ENCODE data around the gene TRIP6.
A peak's percentile ranks its signal among the peaks of the same experiment; 100 is the strongest.
"Not testable (repeated sequence)": the region's sequence is repeated elsewhere in the genome, so short reads cannot be mapped to it uniquely, and the experiment has no call there.

The TRIP6 gene

GRCh38 chr7:100854146-100854895, 12.9 kb upstream of the TRIP6 start:
- H3K4me2 ChIP-seq (ENCODE audit: low read length) = 0 out of 2 replicates have a peak overlapping the region, but pooled peaks have one; percentile 11
- no peak for TF ChIP-seq EZH2phosphoT487 (IDR thresholded peaks at IDR 0.05; ENCODE audit: low read depth)
- TF ChIP-seq, protein P1, sequence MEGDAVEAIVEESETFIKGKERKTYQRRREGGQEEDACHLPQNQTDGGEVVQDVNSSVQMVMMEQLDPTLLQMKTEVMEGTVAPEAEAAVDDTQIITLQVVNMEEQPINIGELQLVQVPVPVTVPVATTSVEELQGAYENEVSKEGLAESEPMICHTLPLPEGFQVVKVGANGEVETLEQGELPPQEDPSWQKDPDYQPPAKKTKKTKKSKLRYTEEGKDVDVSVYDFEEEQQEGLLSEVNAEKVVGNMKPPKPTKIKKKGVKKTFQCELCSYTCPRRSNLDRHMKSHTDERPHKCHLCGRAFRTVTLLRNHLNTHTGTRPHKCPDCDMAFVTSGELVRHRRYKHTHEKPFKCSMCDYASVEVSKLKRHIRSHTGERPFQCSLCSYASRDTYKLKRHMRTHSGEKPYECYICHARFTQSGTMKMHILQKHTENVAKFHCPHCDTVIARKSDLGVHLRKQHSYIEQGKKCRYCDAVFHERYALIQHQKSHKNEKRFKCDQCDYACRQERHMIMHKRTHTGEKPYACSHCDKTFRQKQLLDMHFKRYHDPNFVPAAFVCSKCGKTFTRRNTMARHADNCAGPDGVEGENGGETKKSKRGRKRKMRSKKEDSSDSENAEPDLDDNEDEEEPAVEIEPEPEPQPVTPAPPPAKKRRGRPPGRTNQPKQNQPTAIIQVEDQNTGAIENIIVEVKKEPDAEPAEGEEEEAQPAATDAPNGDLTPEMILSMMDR (IDR thresholded peaks at IDR 0.05; ENCODE audit: low read depth, low read length) = no peak
- no peak overlapping the region for H3K9ac ChIP-seq (ENCODE audit: low read length)
- H3K27ac ChIP-seq (ENCODE audit: low read length) = no peak overlapping the region
- H3K27me3 ChIP-seq (ENCODE audit: low read depth, low read length) = no peaks in the 10 kb centered on the region
- peaks cover 16% of the 10 kb centered on the region for H3K79me2 ChIP-seq (ENCODE audit: low read length)
- no peaks in the 10 kb centered on the region for H3K9me3 ChIP-seq (ENCODE audit: insufficient read depth, low read length)
- H3K4me1 ChIP-seq (ENCODE audit: low read length) = peaks cover 10% of the 10 kb centered on the region; the same call in 1 of the 2 replicates
- no peaks in the 10 kb centered on the region for H3K36me3 ChIP-seq (replicated peaks; ENCODE audit: low read depth, low read length)
- no peak overlapping the region for H2AFZ ChIP-seq (ENCODE audit: low read depth, low read length)
- H3K4me3 ChIP-seq (ENCODE audit: low read length) = no peak overlapping the region
- 0 out of 2 replicates have a peak, but pooled peaks cover 2% of the 10 kb centered on the region for H4K20me1 ChIP-seq (ENCODE audit: insufficient read depth, low read length)

DNA sequence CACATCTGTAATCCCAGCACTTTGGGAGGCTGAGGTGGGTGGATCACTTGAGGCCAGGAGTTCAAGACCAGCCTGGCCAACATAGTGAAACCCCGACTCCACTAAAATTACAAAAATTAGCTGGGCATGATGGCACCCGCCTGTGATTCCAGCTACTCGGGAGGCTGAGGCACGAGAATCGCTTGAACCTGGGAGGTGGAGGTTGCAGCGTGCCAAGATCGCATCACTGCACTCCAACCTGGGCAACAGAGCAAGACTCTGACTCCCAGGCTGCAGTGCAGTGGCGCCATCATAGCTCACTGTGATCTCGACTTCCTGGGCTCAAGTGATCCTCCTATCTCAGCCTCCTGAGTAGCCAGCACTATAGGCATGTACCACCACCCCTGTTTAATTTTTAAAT, 12.3 kb upstream of the TRIP6 start:
- H3K36me3 ChIP-seq (replicated peaks; ENCODE audit: low read depth, low read length); H4K20me1 ChIP-seq (ENCODE audit: insufficient read depth, low read length); H3K4me2 ChIP-seq (ENCODE audit: low read length); H3K9me3 ChIP-seq (ENCODE audit: insufficient read depth, low read length); H3K27me3 ChIP-seq (ENCODE audit: low read depth, low read length); H3K4me1 ChIP-seq (ENCODE audit: low read length); H3K9ac ChIP-seq (ENCODE audit: low read length); H3K27ac ChIP-seq (ENCODE audit: low read length); H2AFZ ChIP-seq (ENCODE audit: low read depth, low read length); H3K4me3 ChIP-seq (ENCODE audit: low read length): not testable (repeated sequence)
- peaks cover 16% of the 10 kb centered on the region for H3K79me2 ChIP-seq (ENCODE audit: low read length)

DNA sequence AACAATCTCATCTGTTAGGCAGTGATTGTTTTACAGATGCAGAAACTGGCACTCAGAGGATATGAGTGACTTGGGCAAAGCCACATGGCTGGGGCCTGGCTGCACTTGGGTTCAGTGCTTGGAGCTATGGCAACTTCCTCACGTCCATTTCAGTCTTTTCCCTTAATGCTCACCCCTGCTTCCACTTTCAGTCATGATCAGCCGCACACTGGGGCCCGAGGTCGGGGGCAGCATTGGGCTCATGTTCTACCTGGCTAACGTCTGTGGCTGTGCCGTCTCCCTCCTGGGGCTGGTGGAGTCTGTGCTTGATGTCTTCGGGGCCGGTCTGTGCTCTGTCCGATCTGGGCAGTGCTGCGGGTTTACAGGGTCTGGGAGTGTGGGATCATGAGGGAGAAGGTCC, 11.7 kb upstream of the TRIP6 start:
- H3K4me2 ChIP-seq (ENCODE audit: low read length) = no peak overlapping the region
- no peaks in the 10 kb centered on the region for H3K9me3 ChIP-seq (ENCODE audit: insufficient read depth, low read length)

GRCh38 chr7:100856871-100857282, 10.3 kb upstream of the TRIP6 start:
- H3K27ac ChIP-seq (ENCODE audit: low read length) = no peak overlapping the region
- peaks cover 22% of the 10 kb centered on the region for H3K79me2 ChIP-seq (ENCODE audit: low read length)
- no peak overlapping the region for H2AFZ ChIP-seq (ENCODE audit: low read depth, low read length)
- H3K9me3 ChIP-seq (ENCODE audit: insufficient read depth, low read length) = no peaks in the 10 kb centered on the region
- peaks cover 22% of the 10 kb centered on the region for H3K4me1 ChIP-seq (ENCODE audit: low read length)
- H3K4me3 ChIP-seq (ENCODE audit: low read length) = no peak overlapping the region
- TF ChIP-seq EZH2phosphoT487 (IDR thresholded peaks at IDR 0.05; ENCODE audit: low read depth) = no peak
- TF ChIP-seq, protein P1 (IDR thresholded peaks at IDR 0.05; ENCODE audit: low read depth, low read length) = no peak
- H3K36me3 ChIP-seq (replicated peaks; ENCODE audit: low read depth, low read length) = peaks cover 9% of the 10 kb centered on the region
- H4K20me1 ChIP-seq (ENCODE audit: insufficient read depth, low read length) = 0 out of 2 replicates have a peak, but pooled peaks cover 2% of the 10 kb centered on the region
- no peaks in the 10 kb centered on the region for H3K27me3 ChIP-seq (ENCODE audit: low read depth, low read length)
- H3K9ac ChIP-seq (ENCODE audit: low read length) = no peak overlapping the region
- no peak overlapping the region for H3K4me2 ChIP-seq (ENCODE audit: low read length)

More for the DNA sequence above, 11.7 kb upstream of the TRIP6 start:
- Histone ChIP-seq H3K79me2 (ENCODE audit: low read length) (peaks cover 16% of the 10 kb centered on the region), H4K20me1 (ENCODE audit: insufficient read depth, low read length) (0 out of 2 replicates have a peak, but pooled peaks cover 2% of the 10 kb centered on the region), H3K27me3 (ENCODE audit: low read depth, low read length) (no peaks in the 10 kb centered on the region), H3K9ac (ENCODE audit: low read length) (no peak overlapping the region), H3K4me3 (ENCODE audit: low read length) (no peak overlapping the region), H2AFZ (ENCODE audit: low read depth, low read length) (no peak overlapping the region), H3K4me1 (ENCODE audit: low read length) (peaks cover 11% of the 10 kb centered on the region; the same call in 1 of the 2 replicates), H3K36me3 (replicated peaks; ENCODE audit: low read depth, low read length) (peaks cover 5% of the 10 kb centered on the region), H3K27ac (ENCODE audit: low read length) (no peak overlapping the region)
- no peak for TF ChIP-seq EZH2phosphoT487 (IDR thresholded peaks at IDR 0.05; ENCODE audit: low read depth)
- TF ChIP-seq, protein P1 (IDR thresholded peaks at IDR 0.05; ENCODE audit: low read depth, low read length) = no peak

Measured in OCI-LY3 (cell line).